Neural progenitor cell (in vitro differentiated cells): ENCODE results near the gene NPFF. TPM values are rescaled to one million over a fixed set of nuclear protein-coding genes. Genes with fewer than 3 reads are reported as not detected.

Experiments used
- DNase-seq: peaks from one replicate; pipeline ENCODE4 v3.0.0-alpha.2; 2016; ENCODE audit warnings: low spot score
- H2AFZ ChIP-seq: fragments of 200-600 bp; sonication (generic); replicated peaks from 2 replicates; pipeline ENCODE4 v1.6.1; 2016; ENCODE audit warnings: antibody characterized with exemption
- H3F3A ChIP-seq: fragments of 200-600 bp; sonication (generic); 2 replicates; pipeline ENCODE4 v1.6.1; 2016; ENCODE audit warnings: antibody characterized with exemption, low read depth
- H3K27ac ChIP-seq: fragments of 200-600 bp; sonication (generic); 2 replicates; pipeline ENCODE4 v1.5.1; 2016; ENCODE audit warnings: mild to moderate bottlenecking
- H3K27me3 ChIP-seq: fragments of 200-600 bp; sonication (generic); 2 replicates; pipeline ENCODE4 v1.6.1; 2016; ENCODE audit warnings: mild to moderate bottlenecking, moderate library complexity
- H3K36me3 ChIP-seq: fragments of 200-600 bp; sonication (generic); 2 replicates; pipeline ENCODE4 v1.5.1; 2016
- H3K4me1 ChIP-seq: fragments of 200-600 bp; sonication (generic); 2 replicates; pipeline ENCODE4 v1.6.1; 2016; ENCODE audit warnings: mixed run types
- H3K4me2 ChIP-seq: fragments of 200-600 bp; sonication (generic); 2 replicates; pipeline ENCODE4 v1.6.1; 2016
- H3K4me3 ChIP-seq: fragments of 200-600 bp; sonication (generic); 2 replicates; pipeline ENCODE4 v1.5.1; 2016
- H3K79me2 ChIP-seq: fragments of 200-600 bp; sonication (generic); 2 replicates; pipeline ENCODE4 v1.6.1; 2016; ENCODE audit warnings: low read depth
- H3K9ac ChIP-seq: fragments of 200-600 bp; sonication (generic); 2 replicates; pipeline ENCODE4 v1.6.1; 2016
- H3K9me3 ChIP-seq: fragments of 200-600 bp; sonication (generic); 2 replicates; pipeline ENCODE4 v1.5.1; 2016; ENCODE audit warnings: low read depth
- H4K20me1 ChIP-seq: fragments of 200-600 bp; sonication (generic); 2 replicates; pipeline ENCODE4 v1.6.1; 2016; ENCODE audit warnings: low read depth
- H3K27ac Mint-ChIP-seq: 3 replicates; pipeline ENCODE4 v1.8.0; 2021; ENCODE audit warnings: mixed read lengths
- H3K27me3 Mint-ChIP-seq: 2 replicates; pipeline ENCODE4 v1.8.0; 2022; ENCODE audit warnings: low read depth, mild to moderate bottlenecking, inconsistent platforms, moderate library complexity, mixed read lengths; ENCODE audit not compliant: insufficient read depth
- H3K36me3 Mint-ChIP-seq: 3 replicates; pipeline ENCODE4 v1.8.0; 2021; ENCODE audit warnings: mixed read lengths
- H3K4me1 Mint-ChIP-seq: 3 replicates; pipeline ENCODE4 v1.8.0; 2021; ENCODE audit warnings: mixed read lengths
- H3K4me3 Mint-ChIP-seq: 3 replicates; pipeline ENCODE4 v1.8.0; 2021; ENCODE audit warnings: mild to moderate bottlenecking, moderate library complexity, mixed read lengths
- H3K9me3 Mint-ChIP-seq: 3 replicates; pipeline ENCODE4 v1.8.0; 2020; ENCODE audit warnings: mixed read lengths
- CTCF ChIP-seq: fragments of 200-600 bp; sonication (generic); IDR thresholded peaks from 2 replicates; pipeline ENCODE4 v1.5.1; 2017; ENCODE audit warnings: antibody characterized with exemption, mild to moderate bottlenecking
- EZH2 ChIP-seq: fragments of 200-600 bp; sonication (generic); IDR thresholded peaks from 2 replicates; pipeline ENCODE4 v1.6.1; 2017; ENCODE audit warnings: antibody characterized with exemption, mild to moderate bottlenecking, moderate library complexity
- EZH2phosphoT487 ChIP-seq: fragments of 200-600 bp; sonication (generic); IDR thresholded peaks from 2 replicates; pipeline ENCODE4 v1.6.1; 2017; ENCODE audit warnings: antibody characterized with exemption
- total RNA-seq: library from RNA; depleted of rRNA; stranded (reverse); fragments of >200 nt; gene quantifications from 2 replicates; pipeline ENCODE4 v1.2.3, GENCODE V29; 2015; ENCODE audit warnings: low replicate concordance

Gene NPFF
- total RNA-seq, 1 donor from 2014 or later, result not detected

GRCh38 chr12:53467082-53467481 lies 40.2 kb downstream of the NPFF start:
- Histone ChIP-seq H2AFZ (no peak overlapping the region), H3K4me2 (no peak overlapping the region), H3K27me3 (no peaks in the 10 kb centered on the region), H3K79me2 (peaks cover 100% of the 10 kb centered on the region), H4K20me1 (peaks cover 100% of the 10 kb centered on the region), H3K9me3 (no peaks in the 10 kb centered on the region), H3K36me3 (peaks cover 59% of the 10 kb centered on the region), H3K9ac (no peak overlapping the region), H3F3A (peaks cover 93% of the 10 kb centered on the region), H3K4me1 (peaks cover 33% of the 10 kb centered on the region), H3K27ac (no peak overlapping the region), H3K4me3 (no peak overlapping the region)
- DNase-seq, result no peak
- peaks cover 39% of the 10 kb centered on the region for H3K4me1 Mint-ChIP-seq
- H3K36me3 Mint-ChIP-seq, result peaks cover 54% of the 10 kb centered on the region
- no peak overlapping the region for H3K27ac Mint-ChIP-seq
- no peak for TF ChIP-seq EZH2
- no peak for TF ChIP-seq EZH2phosphoT487
- no peak for TF ChIP-seq CTCF
- peaks cover 5% of the 10 kb centered on the region for H3K27me3 Mint-ChIP-seq
- H3K4me3 Mint-ChIP-seq, result no peak overlapping the region
- H3K9me3 Mint-ChIP-seq, result no peaks in the 10 kb centered on the region

- peaks cover 5% of the 10 kb centered on the region for H3K27me3 Mint-ChIP-seq
- H3K27ac ChIP-seq, result no peak overlapping the region
- DNase-seq, result no peak
- H3K36me3 ChIP-seq, result peaks cover 63% of the 10 kb centered on the region
- H3K9me3 Mint-ChIP-seq, result no peaks in the 10 kb centered on the region
- TF ChIP-seq CTCF (no peak), EZH2 (no peak), EZH2phosphoT487 (no peak)
- no peak overlapping the region for H2AFZ ChIP-seq
- H3K4me2 ChIP-seq, result no peak overlapping the region
- H3K79me2 ChIP-seq, result peaks cover 100% of the 10 kb centered on the region
- no peaks in the 10 kb centered on the region for H3K9me3 ChIP-seq
- H3K4me1 ChIP-seq, result peaks cover 35% of the 10 kb centered on the region
- H3K27ac Mint-ChIP-seq, result no peak overlapping the region
- H3K27me3 ChIP-seq, result no peaks in the 10 kb centered on the region
- peaks cover 100% of the 10 kb centered on the region for H4K20me1 ChIP-seq
- H3K4me3 ChIP-seq, result no peak overlapping the region
- peak overlapping the region; percentile 9 for H3K9ac ChIP-seq
- no peak overlapping the region for H3K4me3 Mint-ChIP-seq
- H3F3A ChIP-seq, result peaks cover 93% of the 10 kb centered on the region
- peaks cover 52% of the 10 kb centered on the region for H3K36me3 Mint-ChIP-seq
- H3K4me1 Mint-ChIP-seq, result peaks cover 37% of the 10 kb centered on the region
These were observed 40.6 kb downstream of the NPFF start for GRCh38 chr12:53466640-53467039.

GRCh38 chr12:53465679-53466078 lies 41.6 kb downstream of the NPFF start:
- DNase-seq, result no peak
- H2AFZ ChIP-seq, result no peak overlapping the region
- H3K27me3 ChIP-seq, result no peaks in the 10 kb centered on the region
- no peak overlapping the region for H3K27ac Mint-ChIP-seq
- peaks cover 5% of the 10 kb centered on the region for H3K27me3 Mint-ChIP-seq
- peaks cover 95% of the 10 kb centered on the region for H3F3A ChIP-seq
- peaks cover 100% of the 10 kb centered on the region for H3K79me2 ChIP-seq
- no peak overlapping the region for H3K4me3 Mint-ChIP-seq
- H3K4me1 Mint-ChIP-seq, result peaks cover 40% of the 10 kb centered on the region
- H3K36me3 Mint-ChIP-seq, result peaks cover 53% of the 10 kb centered on the region
- peaks cover 100% of the 10 kb centered on the region for H4K20me1 ChIP-seq
- H3K9ac ChIP-seq, result no peak overlapping the region
- peaks cover 71% of the 10 kb centered on the region for H3K36me3 ChIP-seq
- H3K4me2 ChIP-seq, result no peak overlapping the region
- TF ChIP-seq CTCF (no peak), EZH2 (no peak), EZH2phosphoT487 (no peak)
- no peak overlapping the region for H3K4me3 ChIP-seq
- no peaks in the 10 kb centered on the region for H3K9me3 Mint-ChIP-seq
- no peaks in the 10 kb centered on the region for H3K9me3 ChIP-seq
- peaks cover 41% of the 10 kb centered on the region for H3K4me1 ChIP-seq
- H3K27ac ChIP-seq, result peak overlapping the region; percentile 65
